ENCODE data around the gene CFL1.
"Not testable (repeated sequence)": the region's sequence is repeated elsewhere in the genome, so short reads cannot be mapped to it uniquely, and the experiment has no call there.

The CFL1 gene

DNA sequence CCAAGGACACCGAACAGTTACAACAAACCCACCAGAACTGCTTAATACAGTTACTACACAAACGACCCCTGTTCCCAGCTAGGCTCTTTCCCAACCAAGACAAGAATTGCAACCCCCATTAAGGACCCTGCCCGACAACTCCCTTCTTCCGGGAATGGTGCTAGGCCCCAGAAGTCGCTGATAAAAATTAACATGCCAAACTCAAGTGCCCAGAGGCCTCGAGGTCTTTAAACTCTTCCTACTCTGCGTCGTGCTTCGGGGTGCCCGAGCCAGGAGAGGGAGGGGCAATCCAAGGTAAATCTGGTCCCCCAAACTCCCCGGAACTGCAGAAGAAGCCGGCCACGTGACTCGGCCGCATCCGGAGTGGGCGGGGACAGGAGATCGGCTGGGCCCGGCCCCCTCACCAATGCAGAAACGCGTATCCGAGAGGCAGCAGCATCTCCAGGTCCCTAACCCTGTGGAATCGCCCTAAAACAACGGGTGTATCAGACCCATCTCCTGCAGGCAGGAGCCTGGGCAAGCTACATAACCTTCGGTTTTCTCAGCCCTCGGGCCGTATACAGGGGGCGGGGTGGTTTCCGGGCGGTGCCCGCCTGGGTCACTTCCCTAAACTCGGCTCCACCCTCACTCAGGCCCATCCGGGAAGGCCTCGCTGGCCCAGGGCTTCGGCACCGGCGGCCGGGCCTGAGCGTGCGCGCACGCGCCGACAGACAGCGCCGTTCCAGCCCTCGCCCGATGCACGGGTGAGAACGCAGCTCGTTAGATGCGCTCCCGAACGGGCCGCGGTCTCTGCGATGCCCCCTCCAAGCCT is 1.1 kb downstream of the CFL1 start:
- DNase-seq: peak; percentile 88

DNA sequence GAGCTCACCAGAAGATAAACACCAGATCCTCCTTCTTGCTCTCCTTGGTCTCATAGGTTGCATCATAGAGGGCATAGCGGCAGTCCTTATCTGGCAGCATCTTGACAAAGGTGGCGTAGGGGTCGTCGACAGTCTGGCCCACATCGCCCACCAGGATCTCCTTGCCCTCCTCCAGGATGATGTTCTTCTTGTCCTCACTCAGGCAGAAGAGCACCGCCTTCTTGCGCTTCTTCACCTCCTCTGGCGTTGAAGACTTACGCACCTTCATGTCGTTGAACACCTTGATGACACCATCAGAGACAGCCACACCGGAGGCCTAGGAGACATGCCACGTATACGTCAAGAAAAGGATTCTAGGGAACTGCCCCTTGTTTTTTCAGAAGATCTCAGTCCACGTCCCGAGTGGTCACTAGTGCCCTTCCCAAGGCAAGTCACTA is 2.0 kb downstream of the CFL1 start:
- DNase-seq: no peak

DNA sequence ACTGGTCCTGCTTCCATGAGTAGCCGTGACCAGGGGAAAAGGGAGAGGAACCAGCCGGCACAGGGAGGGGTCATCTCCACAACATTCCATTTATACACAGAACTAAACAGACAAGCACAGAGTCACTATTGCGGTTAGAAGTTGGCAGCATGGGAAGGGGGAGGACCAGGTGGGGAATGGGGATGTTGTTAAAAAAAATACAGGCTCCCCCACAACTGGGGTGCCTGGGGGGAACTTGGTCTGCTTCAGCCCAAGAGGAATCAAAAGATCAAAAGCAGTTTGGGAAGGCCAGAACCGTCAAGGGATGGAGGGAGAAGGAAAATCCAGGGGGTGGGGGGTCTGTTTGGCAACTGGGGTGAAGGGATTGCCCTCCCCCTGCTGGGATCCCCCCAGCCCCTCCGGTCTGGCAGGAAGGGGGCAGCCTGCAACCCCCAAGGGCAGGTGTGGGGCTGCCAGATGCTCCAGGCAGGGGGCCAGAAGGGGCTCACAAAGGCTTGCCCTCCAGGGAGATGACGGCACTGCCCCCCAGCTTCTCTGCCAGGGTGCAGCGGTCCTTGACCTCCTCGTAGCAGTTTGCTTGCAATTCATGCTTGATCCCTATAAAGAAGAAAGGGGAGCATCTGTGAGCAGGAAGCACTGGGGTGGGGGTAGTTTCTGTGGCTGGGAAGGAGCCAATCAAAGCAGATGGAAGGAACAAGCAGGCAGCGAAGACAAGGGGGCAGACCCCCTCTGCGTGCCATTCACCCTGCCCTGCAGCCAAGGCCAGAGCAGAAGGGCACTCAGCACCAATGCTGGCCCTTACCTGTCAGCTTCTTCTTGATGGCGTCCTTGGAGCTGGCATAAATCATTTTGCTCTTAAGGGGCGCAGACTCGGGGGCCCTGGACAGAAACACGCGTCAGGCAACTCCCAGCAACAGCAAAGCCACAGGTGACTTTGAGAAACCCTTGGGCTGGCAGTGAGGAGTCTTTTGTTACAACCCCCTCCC is 2.8 kb downstream of the CFL1 start:
- DNase-seq: no peak

DNA sequence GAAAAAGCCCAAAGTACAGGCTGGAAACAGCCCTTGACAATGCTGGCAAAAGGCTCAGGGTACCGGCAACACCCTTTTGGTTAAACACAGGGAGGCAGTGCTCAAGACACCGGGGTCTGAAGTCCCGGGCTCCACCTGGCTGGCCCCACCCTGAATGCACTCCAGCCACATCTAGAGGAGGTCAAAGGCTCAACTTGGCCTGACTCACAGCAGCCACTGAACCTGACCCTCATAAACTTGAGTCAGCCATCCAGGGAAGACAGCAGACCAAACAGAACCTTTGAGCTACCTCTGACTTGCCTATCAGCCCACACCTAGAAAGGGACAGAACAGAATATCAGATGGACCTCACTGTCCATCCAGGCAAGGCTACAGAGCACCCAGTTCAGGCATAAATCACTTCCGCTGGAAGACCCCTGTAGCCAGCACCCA is 3.8 kb downstream of the CFL1 start:
- no peak for DNase-seq

DNA sequence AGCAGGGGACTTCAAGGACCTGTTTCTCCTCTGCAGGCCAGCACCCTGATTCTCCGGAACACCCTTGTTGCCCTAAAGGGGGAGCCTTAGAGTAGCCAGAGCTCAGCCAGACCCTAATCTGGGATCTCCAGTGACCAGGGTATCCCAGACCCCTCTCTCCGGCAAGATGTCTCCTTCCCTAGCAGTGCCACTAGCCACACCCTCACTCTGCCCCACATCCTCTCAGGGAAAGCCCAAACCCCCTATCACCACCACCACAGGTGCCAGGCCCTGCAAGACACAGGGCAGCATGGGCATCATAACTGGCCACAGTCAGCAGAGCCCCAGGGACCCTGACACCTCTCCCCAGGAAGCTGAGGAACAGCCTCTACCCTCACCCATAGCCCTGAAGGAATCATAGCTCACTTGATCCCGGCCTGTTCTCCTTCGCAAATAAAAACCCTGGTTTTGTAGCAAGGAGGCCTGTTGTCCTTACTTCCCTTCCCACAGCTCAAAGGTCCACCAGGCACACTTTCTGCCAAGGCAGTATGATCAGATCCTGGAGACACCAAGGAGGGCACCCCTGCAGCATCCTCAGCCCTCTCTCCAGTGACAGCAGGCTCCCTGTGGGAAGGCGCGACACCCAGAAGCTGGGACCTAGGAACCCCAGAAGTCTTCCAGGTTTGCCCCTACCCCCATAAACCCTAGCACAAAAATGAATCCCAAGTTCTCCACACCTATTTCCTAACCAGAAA is 4.6 kb downstream of the CFL1 start:
- DNase-seq: no peak

DNA sequence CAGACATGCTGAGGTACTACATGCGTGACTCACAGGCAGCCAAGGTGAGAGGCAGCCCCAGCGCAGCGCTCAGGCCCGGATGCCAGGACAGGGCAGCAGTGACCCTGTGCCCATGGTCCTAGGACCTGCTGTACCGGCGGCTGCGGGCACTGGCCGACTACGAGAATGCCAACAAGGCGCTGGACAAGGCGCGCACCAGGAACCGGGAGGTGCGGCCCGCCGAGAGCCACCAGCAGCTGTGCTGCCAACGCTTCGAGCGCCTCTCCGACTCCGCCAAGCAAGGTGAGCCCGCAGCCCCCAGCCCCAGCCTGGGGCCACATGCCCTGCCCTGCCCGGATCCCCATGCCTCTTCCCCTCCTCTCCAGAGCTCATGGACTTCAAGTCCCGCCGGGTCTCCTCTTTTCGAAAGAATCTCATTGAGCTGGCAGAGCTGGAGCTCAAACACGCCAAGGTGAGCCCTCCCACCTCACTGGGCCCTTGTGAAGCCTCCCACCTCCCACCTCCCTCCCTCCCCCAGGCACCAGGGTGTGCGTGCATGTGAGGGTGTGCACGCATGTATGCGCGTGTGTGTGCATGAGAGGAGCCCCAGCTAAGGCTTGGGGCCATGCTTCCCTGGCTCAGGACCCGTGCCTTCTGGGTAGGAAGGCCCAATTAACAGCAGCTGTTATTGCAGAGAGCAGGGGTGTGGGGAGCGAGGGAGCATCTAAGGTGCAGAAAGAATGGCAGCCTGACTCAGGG is 5.3 kb downstream of the CFL1 start:
- DNase-seq: peak; percentile 60

DNA sequence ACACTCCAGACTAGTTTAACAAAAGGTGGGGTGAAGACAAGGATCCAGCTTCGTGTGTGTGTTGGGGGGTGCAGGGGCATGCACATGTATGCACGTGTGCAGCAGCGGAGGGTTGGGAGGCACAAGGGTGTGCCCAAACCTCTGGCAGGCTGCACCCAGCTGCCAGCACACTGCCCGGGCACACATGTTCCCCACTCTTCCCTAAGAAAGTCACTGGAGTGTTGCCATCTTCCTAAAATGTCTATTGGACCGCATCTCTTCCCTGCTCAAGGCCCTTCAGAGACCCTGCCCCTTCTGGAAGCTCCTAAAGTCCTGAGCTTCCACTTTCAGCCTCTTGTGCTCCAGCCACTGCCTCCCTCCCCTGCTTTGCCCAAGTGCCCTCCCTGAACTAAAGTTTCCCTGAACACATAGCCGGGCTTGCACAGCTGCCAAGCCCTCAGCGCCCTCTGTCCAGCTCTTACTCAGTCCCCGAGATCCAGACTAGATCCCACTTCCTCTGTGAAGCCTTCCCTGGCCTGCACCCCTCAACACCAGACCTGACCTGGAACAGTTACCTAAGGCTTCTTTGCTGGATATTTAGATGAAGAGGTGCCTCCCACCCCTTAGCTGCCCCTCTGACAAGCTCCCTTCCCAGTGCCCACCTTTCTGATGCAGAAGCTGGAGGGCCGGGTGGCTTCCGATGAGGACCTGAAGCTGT is 6.0 kb downstream of the CFL1 start:
- peak; percentile 50 for DNase-seq

DNA sequence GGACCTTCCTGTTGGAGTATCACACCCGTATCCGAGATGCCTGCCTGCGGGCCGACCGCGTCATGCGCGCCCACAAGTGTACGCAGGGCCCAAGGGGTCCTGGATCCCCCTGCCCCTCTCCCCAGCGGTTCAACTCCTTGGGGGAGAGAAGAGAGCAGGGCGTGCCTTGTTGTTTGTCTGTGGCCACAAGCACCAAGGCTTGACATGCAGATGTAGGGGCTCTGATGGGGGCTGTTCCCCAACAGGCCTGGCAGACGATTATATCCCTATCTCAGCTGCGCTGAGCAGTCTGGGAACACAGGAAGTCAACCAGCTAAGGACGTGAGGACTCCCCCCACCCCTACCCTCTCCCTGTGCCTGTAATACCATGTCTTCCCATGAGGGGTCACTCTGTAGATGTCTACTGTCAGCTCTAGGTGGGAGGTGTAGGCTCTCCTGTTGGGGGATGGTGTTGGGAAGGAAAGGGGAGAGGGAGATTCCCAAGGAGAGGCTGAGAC is 6.8 kb downstream of the CFL1 start:
- peak; percentile 63 for DNase-seq

DNA sequence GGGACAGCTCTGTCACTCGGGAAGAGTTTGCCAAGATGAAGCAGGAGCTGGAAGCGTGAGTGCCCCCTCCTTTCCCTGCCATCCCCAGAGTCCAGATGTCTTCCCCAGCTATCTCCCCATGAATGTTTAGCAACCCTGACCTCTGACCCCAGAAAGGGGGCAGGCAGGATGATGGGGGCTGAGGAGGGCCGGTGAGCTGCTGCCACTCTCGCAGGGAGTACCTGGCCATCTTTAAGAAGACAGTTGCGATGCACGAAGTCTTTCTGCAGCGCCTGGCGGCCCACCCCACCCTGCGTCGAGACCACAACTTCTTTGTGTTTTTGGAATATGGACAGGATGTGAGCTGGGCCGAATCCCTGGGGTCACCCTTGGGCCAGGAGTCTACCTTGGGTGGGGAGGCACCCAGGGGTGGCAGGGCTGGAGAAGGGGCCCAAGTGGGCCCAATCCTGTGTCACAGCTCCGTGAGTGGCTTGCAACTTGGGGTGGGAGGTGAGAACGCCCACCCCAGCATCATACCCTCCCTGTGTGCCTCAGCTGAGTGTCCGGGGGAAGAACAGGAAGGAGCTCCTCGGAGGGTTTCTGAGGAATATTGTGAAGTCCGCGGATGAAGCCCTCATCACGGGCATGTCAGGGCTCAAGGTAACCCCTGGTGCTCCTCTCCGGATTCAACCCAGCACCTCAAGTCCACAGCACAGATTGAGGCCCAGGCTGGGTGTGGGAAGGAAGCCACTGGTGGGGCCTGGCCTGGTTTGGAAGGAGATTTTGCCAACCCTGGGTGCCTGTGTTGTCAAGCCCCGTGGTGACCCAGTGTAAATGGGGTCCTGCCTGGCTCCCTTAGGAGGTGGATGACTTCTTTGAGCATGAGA is 7.5 kb downstream of the CFL1 start:
- peak; percentile 49 for DNase-seq

DNA sequence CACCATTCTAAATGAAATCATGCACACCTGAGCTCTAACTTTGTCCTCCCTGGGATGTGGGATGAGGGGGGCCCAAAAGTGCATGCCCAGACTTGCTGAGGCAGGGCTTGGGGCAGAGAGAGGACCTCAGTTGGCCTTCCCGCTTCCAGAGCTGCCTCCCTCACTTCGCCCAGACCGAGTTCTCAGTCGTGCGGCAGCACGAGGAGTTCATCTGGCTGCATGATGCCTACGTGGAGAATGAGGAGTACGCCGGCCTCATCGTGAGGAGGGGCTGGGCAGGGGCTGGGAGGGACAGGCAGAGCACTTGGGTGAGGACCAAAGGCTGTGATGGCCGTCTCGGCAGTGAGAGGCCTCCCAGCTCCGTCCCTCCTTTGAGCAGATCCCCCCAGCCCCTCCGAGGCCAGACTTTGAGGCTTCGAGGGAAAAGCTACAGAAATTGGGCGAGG is 8.2 kb downstream of the CFL1 start:
- no peak for DNase-seq

DNA sequence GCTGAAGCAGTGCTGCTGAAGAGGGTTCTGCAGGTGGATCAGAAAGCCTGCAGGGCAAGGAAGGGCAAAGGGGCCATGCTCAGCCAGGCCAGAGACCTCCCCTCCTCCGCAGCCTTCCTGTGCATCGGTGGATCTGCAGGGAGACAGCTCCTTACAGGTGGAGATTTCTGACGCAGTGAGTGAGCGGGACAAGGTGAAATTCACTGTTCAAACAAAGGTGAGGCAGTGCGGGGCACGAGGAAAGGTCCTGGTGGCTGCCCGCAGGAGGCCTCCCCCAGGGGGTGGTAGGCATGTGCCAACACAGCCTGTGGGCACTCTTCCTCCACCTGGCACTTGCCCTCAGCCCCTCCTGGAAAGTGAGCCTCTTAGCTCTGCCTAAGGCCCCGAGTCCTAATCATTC is 8.6 kb downstream of the CFL1 start:
- DNase-seq: no peak

DNA sequence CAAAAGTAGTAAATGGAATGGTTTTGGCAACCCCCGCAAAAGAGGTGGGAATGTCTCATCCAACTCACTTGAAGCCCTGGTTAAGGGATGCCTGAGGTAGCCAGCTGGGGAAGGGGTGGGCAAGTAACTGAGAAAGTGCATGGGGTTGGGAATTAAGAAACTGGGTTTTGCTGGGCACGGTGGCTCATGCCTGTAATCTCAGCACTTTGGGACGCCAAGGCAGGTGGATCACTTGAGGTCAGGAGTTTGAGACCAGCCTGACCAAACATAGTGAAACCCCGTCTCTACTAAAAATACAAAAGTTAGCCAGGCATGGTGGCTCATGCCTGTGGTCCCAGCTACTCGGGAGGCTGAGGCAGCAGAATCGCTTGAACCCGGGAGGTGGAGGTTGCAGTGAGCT is 9.3 kb downstream of the CFL1 start:
- DNase-seq: not testable (repeated sequence)

DNA sequence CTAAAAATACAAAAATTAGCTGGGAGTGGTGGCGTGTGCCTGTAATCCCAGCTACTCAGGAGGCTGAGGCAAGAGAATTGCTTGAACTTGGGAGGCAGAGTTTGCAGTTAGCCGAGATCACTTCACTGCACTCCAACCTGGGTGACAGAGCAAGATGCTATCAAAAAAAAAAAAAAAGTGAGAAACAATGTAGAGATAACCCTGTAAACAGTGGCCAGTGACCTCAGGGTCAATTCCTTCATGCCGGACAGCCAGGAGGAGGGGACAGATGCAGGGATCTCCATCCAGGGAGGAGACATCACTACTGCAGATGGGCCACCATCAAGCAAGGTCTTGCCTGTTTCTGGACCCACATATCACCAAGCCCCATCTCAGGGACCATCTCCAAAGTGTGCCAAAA is 10.2 kb downstream of the CFL1 start:
- no peak for DNase-seq

DNA sequence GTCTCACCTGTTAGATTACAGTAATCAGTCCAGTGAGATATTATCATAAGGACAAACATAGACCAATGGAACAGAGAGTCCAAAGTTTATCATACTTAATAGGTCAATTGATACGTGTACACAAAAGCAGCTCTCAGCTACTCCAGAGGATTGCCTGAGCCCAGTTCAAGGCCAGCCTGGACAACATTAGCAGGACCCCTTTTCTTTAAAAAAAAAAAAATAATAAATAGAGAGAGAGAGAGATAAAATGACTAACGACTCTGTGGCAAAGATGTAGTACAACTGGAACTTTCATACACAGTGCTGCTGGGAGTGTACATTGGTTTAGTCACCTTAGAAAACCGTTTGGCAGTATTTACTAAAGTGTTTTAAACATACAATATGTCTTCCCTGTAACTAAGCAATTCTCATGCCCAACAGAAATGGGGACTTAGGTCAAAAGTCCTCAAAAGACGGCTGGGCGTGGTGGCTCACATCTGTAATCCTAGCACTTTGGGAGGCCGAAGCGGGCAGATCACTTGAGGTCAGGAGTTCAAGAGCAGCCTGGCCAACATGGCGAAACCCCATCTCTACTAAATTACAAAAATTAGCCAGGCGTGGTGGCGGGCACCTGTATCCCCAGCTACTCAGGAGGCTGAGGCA is 13.6 kb downstream of the CFL1 start:
- no peak for DNase-seq

DNA sequence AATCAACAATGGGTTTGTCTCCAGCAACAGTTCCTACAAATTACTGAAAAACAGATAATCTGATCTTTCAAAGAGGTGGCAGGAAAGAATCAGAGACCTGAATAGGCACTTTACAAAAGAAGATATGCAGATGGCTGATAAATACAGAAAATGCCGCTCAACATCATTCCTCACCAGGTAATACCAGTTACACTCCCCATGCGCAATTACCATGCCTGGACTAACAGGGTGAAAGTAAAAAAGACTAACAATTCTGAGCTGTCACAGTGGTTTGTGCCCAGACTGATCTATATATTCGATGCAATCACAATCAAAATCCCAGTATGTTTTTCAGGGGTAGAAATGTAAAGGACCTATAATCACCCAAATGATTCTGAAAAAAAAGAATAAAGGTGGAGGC is 14.2 kb downstream of the CFL1 start:
- DNase-seq: no peak

DNA sequence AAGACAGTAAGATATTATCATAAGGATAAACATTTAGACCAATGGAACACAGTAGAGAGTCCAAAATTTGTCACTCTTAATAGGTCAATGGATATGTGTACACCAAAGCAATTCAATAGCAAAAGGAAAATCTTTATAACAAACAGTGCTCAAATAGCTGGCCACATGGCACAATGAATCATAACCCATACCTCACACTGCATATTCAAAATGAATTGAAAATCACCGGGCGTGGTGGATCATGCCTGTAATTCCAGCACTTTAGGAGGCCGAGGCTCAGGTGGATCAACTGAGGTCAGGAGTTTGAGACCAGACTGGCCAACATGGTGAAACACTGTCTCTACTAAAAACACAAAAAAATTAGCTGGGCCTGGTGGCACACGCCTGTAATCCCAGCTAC is 15.8 kb downstream of the CFL1 start:
- no peak for DNase-seq

DNA sequence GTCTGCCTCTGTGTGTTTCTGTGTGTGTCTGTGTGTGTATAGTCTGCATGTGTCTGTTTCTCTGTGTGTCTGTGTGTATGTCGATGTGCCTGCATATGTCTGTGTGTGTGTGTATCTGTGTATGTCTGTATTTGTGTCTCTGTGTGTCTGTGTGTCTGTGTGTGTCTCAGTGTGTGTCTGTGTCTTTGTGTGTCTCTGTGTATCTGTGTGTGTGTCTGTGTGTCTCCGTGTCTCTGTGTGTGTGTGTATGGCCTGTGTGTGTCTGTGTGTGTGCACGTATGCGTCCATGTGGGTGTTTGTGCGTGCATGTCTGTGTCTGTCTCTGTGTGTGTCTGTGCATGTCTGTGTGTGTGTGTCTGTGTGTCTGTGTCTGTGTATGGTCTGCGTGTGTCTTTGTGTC is 23.8 kb downstream of the CFL1 start:
- DNase-seq: no peak

DNA sequence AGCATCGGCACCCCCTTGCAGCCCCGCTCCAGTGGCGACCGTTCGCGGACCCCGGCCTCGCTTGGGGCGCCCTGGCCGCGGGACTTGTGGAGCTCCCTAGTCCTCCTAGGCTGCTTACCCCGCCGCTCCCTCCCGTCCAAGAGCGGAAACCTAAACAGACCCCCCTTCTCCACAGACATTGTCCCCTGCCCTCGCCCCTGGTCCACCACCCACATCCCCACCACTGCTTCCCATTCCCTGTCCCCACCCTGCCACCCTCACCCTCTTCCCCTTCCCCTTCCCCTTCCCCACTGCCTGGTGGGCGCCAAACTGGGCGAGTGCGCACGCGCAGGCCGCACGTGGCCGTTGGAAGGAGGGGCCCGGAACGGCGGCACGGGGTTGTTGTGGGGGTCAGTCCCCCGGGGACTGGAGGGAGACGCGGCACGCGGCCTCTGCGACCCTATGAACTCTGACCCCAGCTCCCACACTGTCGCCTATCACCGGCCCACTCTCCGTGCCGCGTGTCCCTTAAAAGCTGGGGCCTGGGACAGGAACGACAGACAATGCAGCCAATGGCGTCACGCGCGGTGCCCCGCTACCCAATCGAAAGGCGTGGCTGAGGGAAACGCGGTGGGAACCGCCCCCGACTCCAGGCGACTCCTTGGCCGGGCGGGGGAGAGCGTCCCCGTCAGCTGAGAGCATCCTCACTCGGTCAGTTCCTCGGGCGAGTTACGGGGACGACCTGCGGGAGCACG is 24.5 kb downstream of the CFL1 start, which contains the start of gene SNX32:
TSS of gene SNX32 (plus strand) at position 667 of the 734 bp plus-strand sequence. CDS start 103 bp downstream, outside the sequence.
- DNase-seq: peak; percentile 89

DNA sequence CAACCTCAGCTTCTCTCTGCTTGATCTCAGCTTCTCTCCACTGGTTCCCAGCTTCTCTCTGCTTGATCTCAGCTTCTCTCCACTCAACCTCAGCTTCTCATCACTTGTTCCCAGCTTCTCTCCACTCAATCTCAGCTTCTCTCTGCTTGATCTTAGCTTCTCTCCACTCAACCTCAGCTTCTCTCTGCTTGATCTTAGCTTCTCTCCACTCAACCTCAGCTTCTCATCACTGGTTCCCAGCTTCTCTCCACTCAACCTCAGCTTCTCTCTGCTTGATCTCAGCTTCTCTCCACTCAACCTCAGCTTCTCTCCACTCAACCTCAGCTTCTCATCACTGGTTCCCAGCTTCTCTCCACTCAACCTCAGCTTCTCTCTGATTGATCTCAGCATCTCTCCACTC is 25.7 kb downstream of the CFL1 start:
- not testable (repeated sequence) for DNase-seq

Measured in DMS53 (cell line).